ENCODE data around the gene ARHGAP15. TPM values are rescaled to one million over a fixed set of nuclear protein-coding genes. Genes with fewer than 3 reads are reported as not detected.

Gene ARHGAP15
- total and polyA plus RNA-seq, 2 experiments from 2014 or later, result 0.26 TPM; not detected in 1

GRCh38 chr2:143526498-143526897, 397.3 kb downstream of the ARHGAP15 start:
- Histone ChIP-seq H3K4me3 (no peak overlapping the region), H3K9me2 (ENCODE audit: insufficient read depth) (no peaks in the 10 kb centered on the region), H3K4me2 (no peak overlapping the region), H3K36me3 (ENCODE audit: insufficient read depth) (no peaks in the 10 kb centered on the region), H3K27me3 (ENCODE audit: insufficient read depth) (no peaks in the 10 kb centered on the region), H3K4me1 (ENCODE audit: insufficient read depth) (peaks cover 7% of the 10 kb centered on the region; the same call in 1 of the 2 replicates), H3F3A (replicated peaks; ENCODE audit: low read depth) (no peaks in the 10 kb centered on the region), H2AFZ (no peak overlapping the region), H3K27ac (ENCODE audit: low read depth) (no peak overlapping the region), H3K79me2 (replicated peaks; ENCODE audit: insufficient read depth) (no peaks in the 10 kb centered on the region), H4K20me1 (replicated peaks; ENCODE audit: insufficient read depth) (no peaks in the 10 kb centered on the region)
- Mint-ChIP-seq H3K27me3 (ENCODE audit: insufficient read depth, low read depth, poor library complexity) (peaks cover 3% of the 10 kb centered on the region), H3K9me3 (no peaks in the 10 kb centered on the region), H3K27ac (no peak overlapping the region), H3K36me3 (ENCODE audit: low read depth) (no peaks in the 10 kb centered on the region), H3K4me1 (peaks cover 9% of the 10 kb centered on the region), H3K4me3 (no peak overlapping the region)
- no peak for DNase-seq (ENCODE audit: low spot score)
- TF ChIP-seq NANOG (IDR thresholded peaks at IDR 0.05; ENCODE audit: borderline replicate concordance) (no peak), STAT1 (IDR thresholded peaks at IDR 0.05; ENCODE audit: unreplicated experiment) (no peak), CREB1 (CRISPR knock-in tag; IDR thresholded peaks at IDR 0.05; ENCODE audit: low read depth) (no peak), ZNF331 (CRISPR knock-in tag; IDR thresholded peaks at IDR 0.05; ENCODE audit: low read depth) (no peak), ZNF114 (CRISPR knock-in tag; IDR thresholded peaks at IDR 0.05) (no peak), EZH2phosphoT487 (IDR thresholded peaks at IDR 0.05; ENCODE audit: unreplicated experiment) (no peak), JUNB (IDR thresholded peaks at IDR 0.05; ENCODE audit: unreplicated experiment) (no peak), ZNF462 (CRISPR knock-in tag; IDR thresholded peaks at IDR 0.05) (no peak), POLR2AphosphoS5 (IDR thresholded peaks at IDR 0.05; ENCODE audit: low read depth) (no peak), ETS1 (IDR thresholded peaks at IDR 0.05) (no peak), EZH2 (IDR thresholded peaks at IDR 0.05; ENCODE audit: low read depth, unreplicated experiment) (no peak), REST (IDR thresholded peaks at IDR 0.05; ENCODE audit: unreplicated experiment) (no peak), CTCF (conservative IDR thresholded peaks at IDR 0.05; ENCODE audit: low read depth in 2 of 2) (no peak)
- no peak for ATAC-seq

All from GM23338 (cell line).